ENCODE data around the gene NMNAT2. TPM values are rescaled to one million over a fixed set of nuclear protein-coding genes. Genes with fewer than 3 reads are reported as not detected.

NMNAT2 gene
- total RNA-seq, 1 experiment from 2014 or later, result 8.8 TPM

GRCh38 chr1:183239220-183239742, 178.9 kb downstream of the NMNAT2 start (continued):
- TF ChIP-seq USF2 (CRISPR knock-in tag; IDR thresholded peaks at IDR 0.05), result no peak
- TF ChIP-seq STAT6 (CRISPR knock-in tag; conservative IDR thresholded peaks at IDR 0.05; ENCODE audit: low read depth), result no peak
- no peak for TF ChIP-seq ZNF232 (CRISPR knock-in tag; IDR thresholded peaks at IDR 0.05)

GRCh38 chr1:183238071-183238470, 180.1 kb downstream of the NMNAT2 start:
- TF ChIP-seq ZNF263 (CRISPR knock-in tag; IDR thresholded peaks at IDR 0.05; ENCODE audit: low read depth) (no peak), PREB (CRISPR knock-in tag; IDR thresholded peaks at IDR 0.05; ENCODE audit: borderline replicate concordance) (no peak), RELA (CRISPR knock-in tag; IDR thresholded peaks at IDR 0.05; ENCODE audit: borderline replicate concordance) (no peak), ETV6 (CRISPR knock-in tag; IDR thresholded peaks at IDR 0.05) (no peak), SOX15 (CRISPR knock-in tag; IDR thresholded peaks at IDR 0.05) (no peak), GRHL2 (CRISPR knock-in tag; IDR thresholded peaks at IDR 0.05; ENCODE audit: insufficient replicate concordance, severe bottlenecking) (no peak), SMAD3 (CRISPR knock-in tag; IDR thresholded peaks at IDR 0.05; ENCODE audit: borderline replicate concordance) (no peak), ERG (CRISPR knock-in tag; IDR thresholded peaks at IDR 0.05) (no peak), CREB1 (CRISPR knock-in tag; IDR thresholded peaks at IDR 0.05) (no peak), GABPB1 (CRISPR knock-in tag; IDR thresholded peaks at IDR 0.05) (no peak), SP1 (CRISPR knock-in tag; conservative IDR thresholded peaks at IDR 0.05) (no peak), ZNF219 (CRISPR knock-in tag; IDR thresholded peaks at IDR 0.05; ENCODE audit: borderline replicate concordance) (no peak), ZSCAN18 (CRISPR knock-in tag; IDR thresholded peaks at IDR 0.05) (no peak), E2F5 (CRISPR knock-in tag; IDR thresholded peaks at IDR 0.05) (no peak), USF1 (CRISPR knock-in tag; IDR thresholded peaks at IDR 0.05) (no peak), TP53 (CRISPR knock-in tag; IDR thresholded peaks at IDR 0.05) (no peak), HMGA2 (CRISPR knock-in tag; IDR thresholded peaks at IDR 0.05) (no peak), ZNF138 (CRISPR knock-in tag; conservative IDR thresholded peaks at IDR 0.05) (no peak), ZBTB21 (CRISPR knock-in tag; IDR thresholded peaks at IDR 0.05; ENCODE audit: borderline replicate concordance) (no peak), ZBTB43 (CRISPR knock-in tag; IDR thresholded peaks at IDR 0.05) (no peak)
- no peak for ATAC-seq
- Mint-ChIP-seq H3K36me3 (no peaks in the 10 kb centered on the region), H3K4me3 (no peak overlapping the region), H3K9me3 (no peaks in the 10 kb centered on the region), H3K27me3 (ENCODE audit: low read depth) (no peaks in the 10 kb centered on the region), H3K4me1 (peaks cover 27% of the 10 kb centered on the region), H3K27ac (no peak overlapping the region)
- DNase-seq (ENCODE audit: low spot score), result no peak
- CTCF ChIA-PET, result interaction anchor here (1.1 kb wide), 1 partner anchor 22 kb away, joined by 3 read pairs; no protein-coding TSS in a partner anchor
- POLR2A ChIA-PET, result no interaction called here
